SKM-1 (cell line): ENCODE data around the gene TWIST2.
A peak's percentile ranks its signal among the peaks of the same experiment; 100 is the strongest.

ENCODE experiments used
- DNase-seq: peaks from one replicate; lab custom pipeline; 2025; ENCODE audit not compliant: unreplicated experiment; lab: John Stamatoyannopoulos, UW

The TWIST2 gene

GRCh38 chr2:238855891-238856580 lies 8.2 kb downstream of the TWIST2 start:
- DNase-seq = no peak

DNA sequence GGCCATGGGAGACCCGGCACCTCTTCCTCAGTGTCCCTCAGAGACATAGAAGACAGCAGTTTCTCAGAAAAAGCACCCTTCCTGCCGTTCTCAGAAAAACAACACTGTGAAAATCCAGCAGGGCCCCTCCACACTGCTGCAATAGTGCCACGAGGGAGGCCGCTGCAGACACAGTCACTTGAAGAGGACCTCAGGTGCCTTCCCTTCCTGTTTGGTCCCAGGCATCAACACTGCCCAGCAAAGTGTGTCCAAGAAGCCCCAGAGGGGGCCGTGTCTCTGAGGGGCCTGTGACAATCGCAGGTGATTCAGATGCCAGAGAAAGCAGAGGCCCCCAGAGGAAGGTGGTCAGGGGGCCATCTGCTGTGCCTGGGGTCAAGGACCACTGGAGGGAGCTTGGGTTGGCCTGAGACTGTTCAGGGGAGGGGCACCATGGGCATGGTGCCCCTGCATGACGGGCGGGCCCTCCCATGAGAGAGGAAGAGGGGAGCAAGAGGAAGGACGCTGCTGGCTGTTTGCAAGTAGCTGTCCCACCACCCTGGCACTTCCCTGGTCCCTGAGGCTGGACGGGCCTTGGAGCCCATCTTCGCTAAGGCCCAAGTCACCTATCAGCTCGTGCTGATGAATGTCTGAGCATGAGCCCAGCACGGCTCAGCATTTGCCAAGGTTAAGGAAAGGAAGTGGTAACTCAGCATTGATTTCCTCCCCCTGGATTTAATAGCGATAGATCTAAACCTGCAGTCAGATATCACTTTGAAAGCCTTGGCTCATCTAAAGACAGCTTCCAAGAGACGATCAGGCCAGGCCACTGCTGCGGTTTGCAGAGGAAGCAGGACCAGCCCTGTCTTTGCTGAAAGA lies 9.1 kb downstream of the TWIST2 start:
- no peak for DNase-seq

DNA sequence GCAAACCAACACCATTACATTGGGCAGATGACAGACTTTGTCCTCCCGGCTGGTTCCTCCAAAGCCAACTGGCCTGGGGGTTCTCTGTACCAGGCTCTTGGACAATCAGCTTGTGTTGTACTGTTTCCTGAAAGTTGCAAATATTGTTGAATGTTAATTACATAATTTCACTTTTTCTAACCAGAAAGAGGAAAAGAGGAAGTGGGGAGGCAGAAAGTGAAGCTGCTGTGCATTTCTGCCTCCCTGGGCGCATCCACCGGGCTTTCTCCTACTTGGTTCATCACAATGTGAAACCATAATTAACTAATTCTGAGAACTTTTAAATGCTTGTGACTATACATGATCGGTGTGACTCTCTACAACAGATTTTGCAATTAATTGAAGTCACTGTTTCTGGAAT lies 10.1 kb downstream of the TWIST2 start:
- peak; percentile 8 for DNase-seq

GRCh38 chr2:238859636-238860347 lies 11.9 kb downstream of the TWIST2 start:
- no peak for DNase-seq

DNA sequence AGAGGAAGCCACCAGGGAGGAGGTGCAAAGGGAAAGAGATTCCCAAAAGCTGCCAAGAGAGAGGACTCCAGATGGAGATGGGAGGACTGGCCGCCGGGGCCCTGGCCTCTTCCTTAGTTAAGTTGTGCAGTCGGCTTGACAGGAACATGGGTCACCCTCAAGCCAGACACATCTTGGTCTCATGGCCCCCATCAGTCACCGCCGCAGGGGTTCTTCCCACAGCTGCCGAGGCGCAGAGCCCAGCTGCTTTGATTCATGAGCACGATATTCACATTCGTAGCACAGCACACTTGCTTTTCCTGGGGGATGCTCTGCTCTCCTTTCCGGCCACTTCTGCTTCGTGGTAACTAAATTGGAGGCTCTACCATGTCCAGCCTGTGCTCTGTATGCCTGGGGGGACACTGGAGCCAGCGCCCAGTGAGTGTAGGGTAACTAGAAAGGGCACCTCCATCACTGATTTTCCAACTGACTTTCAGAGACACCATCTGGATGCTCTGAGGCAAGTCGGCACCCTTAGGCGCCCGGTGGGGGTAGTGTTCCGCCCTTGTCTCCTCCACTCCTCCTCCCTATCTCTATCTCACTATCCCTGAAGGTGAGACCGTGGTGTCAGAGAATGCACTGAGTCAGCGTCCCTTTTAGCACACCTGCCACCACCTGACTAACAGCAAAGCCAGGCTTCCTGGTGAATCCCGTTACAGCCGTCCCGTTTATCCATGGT lies 13.3 kb downstream of the TWIST2 start:
- DNase-seq = no peak

DNA sequence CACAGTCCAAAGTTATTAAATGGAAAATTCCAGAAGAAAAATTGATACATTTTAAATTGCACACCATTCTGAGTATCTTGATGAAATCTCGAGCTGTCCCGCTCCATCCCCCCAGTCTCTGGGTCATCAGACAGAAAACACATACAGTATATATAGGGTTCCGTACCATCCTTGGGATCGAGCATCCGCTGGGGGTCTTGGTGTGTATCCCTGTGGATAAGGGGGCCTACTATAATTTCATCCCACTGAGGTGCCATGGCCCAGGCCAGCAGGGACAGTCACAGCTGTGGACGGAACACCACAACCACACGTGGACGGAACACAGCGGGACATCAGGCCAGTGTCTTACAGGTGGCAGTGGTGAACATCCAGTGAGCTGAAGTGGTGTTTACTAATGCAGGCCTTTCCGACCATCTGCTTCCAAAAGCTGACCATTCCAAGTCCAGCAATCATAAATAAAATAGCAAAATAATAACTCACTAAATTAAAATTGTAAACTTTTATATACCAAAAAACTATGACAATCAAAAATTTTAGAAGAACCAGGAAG lies 14.0 kb downstream of the TWIST2 start:
- DNase-seq = no peak

DNA sequence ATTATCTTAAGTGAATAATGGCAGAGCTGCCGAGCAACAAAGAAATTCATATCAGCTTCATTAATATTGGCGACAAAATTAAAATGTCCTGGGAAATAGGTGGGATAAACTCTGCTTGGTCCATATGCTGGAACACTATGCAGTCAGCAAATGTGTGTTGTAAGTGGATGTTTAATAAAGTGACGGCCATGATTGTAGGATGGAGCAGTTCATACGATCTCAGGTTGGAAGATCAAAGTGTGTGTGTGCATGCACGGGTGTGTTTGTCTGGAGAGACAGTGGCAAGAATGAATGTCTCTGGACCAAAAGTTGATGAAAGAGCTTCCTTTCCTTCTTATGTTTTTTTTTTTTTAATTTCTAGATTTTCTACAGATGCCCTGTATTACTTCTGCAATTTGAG lies 14.8 kb downstream of the TWIST2 start:
- no peak for DNase-seq

GRCh38 chr2:238863231-238863630 lies 15.3 kb downstream of the TWIST2 start:
- no peak for DNase-seq

GRCh38 chr2:238863749-238864206 lies 15.9 kb downstream of the TWIST2 start:
- no peak for DNase-seq

DNA sequence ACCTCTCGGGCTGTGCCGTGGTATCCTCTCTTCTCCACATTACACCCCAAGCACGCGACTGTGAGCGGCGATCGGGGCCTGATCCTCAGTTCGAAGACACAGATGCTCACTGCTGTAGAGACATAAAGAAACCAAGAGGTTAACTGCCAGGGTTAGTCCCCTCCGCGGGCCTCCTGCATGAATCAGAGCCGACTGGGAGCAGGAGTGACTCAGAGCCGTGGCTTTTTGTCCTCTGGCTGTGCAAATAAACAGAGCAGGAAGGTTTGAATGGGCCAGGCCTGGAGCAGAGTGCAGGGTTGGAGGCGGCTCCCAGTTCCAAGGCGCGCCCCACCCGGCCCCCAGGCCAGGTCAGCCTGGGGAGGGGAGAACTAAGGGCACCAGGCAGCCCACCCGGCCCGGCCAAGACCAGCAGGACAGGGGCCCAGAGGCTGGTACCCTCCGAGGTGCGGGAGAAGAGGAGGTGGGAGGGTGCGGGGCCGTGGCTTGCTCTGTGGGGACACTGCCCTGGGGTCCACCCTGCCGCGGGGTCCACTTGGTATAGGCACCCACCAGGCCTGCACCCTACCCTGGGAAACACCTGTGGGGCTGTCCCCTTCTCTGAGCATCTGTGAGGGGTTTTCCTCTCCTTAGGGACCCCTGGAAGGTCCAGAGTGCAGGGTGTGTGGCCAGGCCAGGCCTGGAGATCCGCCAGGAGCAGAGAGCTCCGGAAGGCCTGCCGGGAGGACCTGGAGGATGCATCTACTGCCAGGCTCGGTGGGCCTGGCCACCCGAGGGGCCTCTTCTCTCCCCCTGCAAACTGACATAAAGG lies 16.5 kb downstream of the TWIST2 start:
- no peak for DNase-seq

DNA sequence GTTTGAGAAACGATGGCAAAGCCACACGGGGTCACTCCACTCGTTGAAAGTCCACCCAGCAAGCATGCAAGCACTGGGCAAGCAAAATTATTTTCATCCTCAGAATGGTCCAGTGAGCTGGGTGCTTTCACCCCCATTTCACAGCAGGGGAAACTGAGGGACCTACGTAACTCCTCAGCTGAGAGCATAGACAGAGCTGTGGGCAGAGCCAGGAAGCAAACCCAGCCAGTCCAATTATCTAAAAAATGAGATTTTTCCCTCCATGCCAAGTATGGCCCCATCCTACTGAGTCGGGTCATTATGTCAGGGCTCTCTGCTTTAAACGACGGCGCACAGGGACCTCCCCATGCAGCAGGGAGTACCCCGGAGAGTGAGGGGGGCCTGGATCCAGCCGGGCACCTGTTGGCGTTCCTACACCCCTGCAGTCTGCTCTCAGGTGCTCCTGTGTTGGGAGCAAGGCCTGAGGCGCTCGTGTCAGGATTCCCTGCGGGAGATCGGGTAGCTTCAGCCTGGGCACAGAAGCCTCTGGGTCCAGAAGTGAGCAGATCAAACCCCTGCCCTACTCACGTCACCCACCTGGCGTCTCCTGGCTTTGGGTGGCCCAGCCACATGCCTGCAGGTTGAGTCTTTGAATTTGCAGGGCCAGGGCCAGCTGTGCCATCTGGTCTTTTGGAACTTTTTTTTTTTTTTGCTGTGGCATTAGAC lies 17.3 kb downstream of the TWIST2 start:
- DNase-seq = no peak

DNA sequence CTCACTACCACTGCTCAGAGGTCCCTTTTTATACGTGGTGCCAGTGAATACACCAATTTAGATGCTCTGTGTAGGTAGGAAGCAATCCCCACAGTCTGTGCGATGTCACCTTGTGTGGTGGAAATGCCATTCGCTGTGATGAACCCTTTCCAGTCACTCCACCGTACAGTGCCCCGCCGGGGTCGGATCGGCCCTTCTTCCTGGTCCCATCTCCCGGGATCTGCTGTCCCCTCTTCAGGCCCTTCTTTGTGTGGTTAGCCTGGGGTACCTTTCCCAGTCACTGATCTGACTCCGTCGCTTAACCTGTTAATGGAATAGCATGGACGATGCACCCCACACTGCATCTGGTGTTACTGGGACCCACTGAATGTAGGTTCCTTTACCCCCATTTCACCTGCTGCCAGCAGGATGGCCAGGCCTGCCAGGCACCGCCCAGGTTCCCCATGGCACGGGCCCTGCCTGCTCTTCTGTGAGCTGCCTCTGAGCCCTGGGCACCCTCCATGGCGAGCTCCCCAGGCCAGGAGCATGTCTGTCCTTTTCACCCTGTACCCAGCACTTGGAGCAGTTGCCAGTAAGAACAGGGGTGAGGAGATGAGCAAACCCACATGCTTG lies 18.0 kb downstream of the TWIST2 start:
- DNase-seq = no peak

DNA sequence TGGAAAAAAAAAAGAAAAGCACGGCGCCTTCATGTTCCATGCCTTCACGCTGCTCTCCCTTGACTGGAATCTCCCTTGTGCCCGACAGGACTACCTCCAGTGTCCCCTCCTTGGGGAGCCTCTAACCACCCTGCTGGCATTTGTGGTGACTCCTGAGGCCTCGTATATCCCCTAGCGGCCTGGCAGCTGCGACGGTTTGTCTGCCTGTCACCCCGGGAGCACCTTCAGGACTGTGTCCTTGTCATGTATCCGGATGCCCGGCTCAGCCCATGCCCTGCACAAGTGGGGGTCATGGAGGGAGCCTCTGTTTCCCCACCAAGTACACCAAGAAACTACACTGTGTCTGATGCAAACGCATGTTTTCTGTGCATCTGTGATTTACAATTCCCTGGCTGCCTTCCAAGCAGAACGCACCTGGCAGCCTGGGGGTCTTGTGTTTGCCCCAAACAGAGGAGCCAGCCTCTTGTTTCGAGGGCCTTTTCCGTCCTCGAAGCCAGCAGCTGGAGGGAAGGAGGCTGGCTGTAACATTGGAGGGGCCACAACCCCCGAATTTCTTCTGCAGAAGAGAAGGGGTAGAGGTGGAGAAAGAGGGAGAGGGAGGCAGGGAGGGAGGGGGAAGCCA lies 18.9 kb downstream of the TWIST2 start:
- no peak for DNase-seq

GRCh38 chr2:238868067-238868524 lies 20.2 kb downstream of the TWIST2 start:
- DNase-seq = no peak

- DNase-seq = no peak
Observed at GRCh38 chr2:238868616-238869292, 20.9 kb downstream of the TWIST2 start.

- DNase-seq = no peak
Observed at GRCh38 chr2:238869293-238870124, 21.6 kb downstream of the TWIST2 start.

GRCh38 chr2:238870261-238870660 lies 22.4 kb downstream of the TWIST2 start:
- no peak for DNase-seq
